ENCODE results near the gene KLHL40.

Gene KLHL40

GRCh38 chr3:42685363-42685881 is at the start of gene KLHL40:
Gene KLHL40 (plus strand): TSS chr3:42685537. CDS start chr3:42685619, 82 bp downstream.
- no peak for DNase-seq

- DNase-seq: no peak
These were observed 48.3 kb upstream of the KLHL40 start for GRCh38 chr3:42637001-42637400.

GRCh38 chr3:42638339-42638842 is 46.9 kb upstream of the KLHL40 start:
- peak in 1 of 2 donors; percentile 75 for DNase-seq

GRCh38 chr3:42639192-42639591 is 46.1 kb upstream of the KLHL40 start:
- DNase-seq: peak in 1 of 2 donors; percentile 39

GRCh38 chr3:42640129-42640528 is 45.2 kb upstream of the KLHL40 start:
- DNase-seq: no peak

GRCh38 chr3:42640771-42641370 is 44.5 kb upstream of the KLHL40 start:
- DNase-seq: no peak

- no peak for DNase-seq
These were observed 37.4 kb upstream of the KLHL40 start for GRCh38 chr3:42647821-42648459.

- DNase-seq: no peak
These were observed 36.3 kb upstream of the KLHL40 start for GRCh38 chr3:42649006-42649405.

- DNase-seq: no peak
These were observed 35.6 kb upstream of the KLHL40 start for GRCh38 chr3:42649783-42650182.

GRCh38 chr3:42651248-42652091 is 33.9 kb upstream of the KLHL40 start:
- DNase-seq: no peak

- no peak for DNase-seq
These were observed 33.1 kb upstream of the KLHL40 start for GRCh38 chr3:42652251-42652610.

GRCh38 chr3:42652611-42653302 is 32.6 kb upstream of the KLHL40 start:
- DNase-seq: peak in 1 of 2 donors; percentile 50

GRCh38 chr3:42653303-42653559 is 32.1 kb upstream of the KLHL40 start:
- no peak for DNase-seq

- DNase-seq: no peak
These were observed 31.6 kb upstream of the KLHL40 start, which contains the start of gene ZBTB47 for GRCh38 chr3:42653560-42654330. Gene ZBTB47 (plus strand): TSS chr3:42653697. CDS start chr3:42658356, 4,659 bp downstream.

- DNase-seq: peak in 1 of 2 donors; percentile 16
These were observed 30.8 kb upstream of the KLHL40 start for GRCh38 chr3:42654331-42655201.

GRCh38 chr3:42655331-42655888 is 29.9 kb upstream of the KLHL40 start:
- DNase-seq: no peak

- DNase-seq: no peak
These were observed 29.2 kb upstream of the KLHL40 start for GRCh38 chr3:42655980-42656679.

- DNase-seq: no peak
These were observed 28.4 kb upstream of the KLHL40 start for GRCh38 chr3:42656680-42657610.

GRCh38 chr3:42657675-42658074 is 27.7 kb upstream of the KLHL40 start:
- no peak for DNase-seq

All from CD4-positive, alpha-beta T cell treated with Interferon alpha-2 for 1 hour (primary cell).